ENCODE data around the gene SCRN2. TPM values are rescaled to one million over a fixed set of nuclear protein-coding genes. Genes with fewer than 3 reads are reported as not detected.

SCRN2 gene
- total RNA-seq, 1 experiment from 2014 or later, result 47.9 TPM

DNA sequence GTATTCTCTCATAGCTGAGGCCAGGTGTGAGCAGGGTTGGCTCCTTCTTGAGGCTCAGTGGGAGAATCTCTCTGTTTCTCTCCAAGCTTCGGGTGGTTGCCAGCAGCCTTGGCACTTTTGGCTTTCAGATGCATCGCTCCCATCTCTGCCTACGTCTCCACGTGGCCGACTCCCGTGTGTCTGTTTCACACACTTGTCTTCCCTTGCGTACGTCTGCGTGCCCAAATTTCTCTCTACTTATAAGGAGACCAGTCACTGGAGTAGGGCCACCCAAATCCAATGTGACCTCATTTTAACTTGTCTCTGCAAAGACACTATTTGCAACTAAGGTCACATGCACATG lies 34.2 kb downstream of the SCRN2 start:
- no TSS peak for BruUV-seq (replicated peaks)
- TF ChIP-seq, protein P1, sequence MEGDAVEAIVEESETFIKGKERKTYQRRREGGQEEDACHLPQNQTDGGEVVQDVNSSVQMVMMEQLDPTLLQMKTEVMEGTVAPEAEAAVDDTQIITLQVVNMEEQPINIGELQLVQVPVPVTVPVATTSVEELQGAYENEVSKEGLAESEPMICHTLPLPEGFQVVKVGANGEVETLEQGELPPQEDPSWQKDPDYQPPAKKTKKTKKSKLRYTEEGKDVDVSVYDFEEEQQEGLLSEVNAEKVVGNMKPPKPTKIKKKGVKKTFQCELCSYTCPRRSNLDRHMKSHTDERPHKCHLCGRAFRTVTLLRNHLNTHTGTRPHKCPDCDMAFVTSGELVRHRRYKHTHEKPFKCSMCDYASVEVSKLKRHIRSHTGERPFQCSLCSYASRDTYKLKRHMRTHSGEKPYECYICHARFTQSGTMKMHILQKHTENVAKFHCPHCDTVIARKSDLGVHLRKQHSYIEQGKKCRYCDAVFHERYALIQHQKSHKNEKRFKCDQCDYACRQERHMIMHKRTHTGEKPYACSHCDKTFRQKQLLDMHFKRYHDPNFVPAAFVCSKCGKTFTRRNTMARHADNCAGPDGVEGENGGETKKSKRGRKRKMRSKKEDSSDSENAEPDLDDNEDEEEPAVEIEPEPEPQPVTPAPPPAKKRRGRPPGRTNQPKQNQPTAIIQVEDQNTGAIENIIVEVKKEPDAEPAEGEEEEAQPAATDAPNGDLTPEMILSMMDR (conservative IDR thresholded peaks at IDR 0.05; ENCODE audit: low read depth, low read length), result no peak
- TF ChIP-seq EZH2 (IDR thresholded peaks at IDR 0.05; ENCODE audit: low read length, unreplicated experiment), result no peak
- TF ChIP-seq EZH2phosphoT487 (IDR thresholded peaks at IDR 0.05; ENCODE audit: borderline replicate concordance, low read length), result no peak
- Histone ChIP-seq H3K4me3 (ENCODE audit: low read length) (no peak overlapping the region), H3K9me2 (replicated peaks; ENCODE audit: low read length) (no peaks in the 10 kb centered on the region), H3K79me2 (ENCODE audit: low read length) (no peaks in the 10 kb centered on the region), H4K20me1 (ENCODE audit: low read length) (peaks cover 20% of the 10 kb centered on the region), H3K27me3 (ENCODE audit: low read length) (no peaks in the 10 kb centered on the region), H3K27ac (ENCODE audit: low read length) (no peak overlapping the region), H3F3A (ENCODE audit: low read length, unreplicated experiment) (no peaks in the 10 kb centered on the region), H2AFZ (ENCODE audit: low read length) (no peak overlapping the region), H3K9ac (ENCODE audit: low read length) (no peak overlapping the region), H3K4me2 (ENCODE audit: low read length) (no peak overlapping the region), H3K9me3 (ENCODE audit: low read length) (no peaks in the 10 kb centered on the region), H3K4me1 (ENCODE audit: insufficient read depth, low read length) (peaks cover 23% of the 10 kb centered on the region), H3K36me3 (ENCODE audit: low read depth, low read length) (peaks cover 37% of the 10 kb centered on the region)
- ChIA-PET CTCF (no interaction called here), POLR2A (ENCODE audit: unreplicated experiment) (no interaction called here)
- intact Hi-C loops (cut with micrococcal nuclease), result no loop called here
- ATAC-seq, result no peak
- DNase-seq, result no peak

DNA sequence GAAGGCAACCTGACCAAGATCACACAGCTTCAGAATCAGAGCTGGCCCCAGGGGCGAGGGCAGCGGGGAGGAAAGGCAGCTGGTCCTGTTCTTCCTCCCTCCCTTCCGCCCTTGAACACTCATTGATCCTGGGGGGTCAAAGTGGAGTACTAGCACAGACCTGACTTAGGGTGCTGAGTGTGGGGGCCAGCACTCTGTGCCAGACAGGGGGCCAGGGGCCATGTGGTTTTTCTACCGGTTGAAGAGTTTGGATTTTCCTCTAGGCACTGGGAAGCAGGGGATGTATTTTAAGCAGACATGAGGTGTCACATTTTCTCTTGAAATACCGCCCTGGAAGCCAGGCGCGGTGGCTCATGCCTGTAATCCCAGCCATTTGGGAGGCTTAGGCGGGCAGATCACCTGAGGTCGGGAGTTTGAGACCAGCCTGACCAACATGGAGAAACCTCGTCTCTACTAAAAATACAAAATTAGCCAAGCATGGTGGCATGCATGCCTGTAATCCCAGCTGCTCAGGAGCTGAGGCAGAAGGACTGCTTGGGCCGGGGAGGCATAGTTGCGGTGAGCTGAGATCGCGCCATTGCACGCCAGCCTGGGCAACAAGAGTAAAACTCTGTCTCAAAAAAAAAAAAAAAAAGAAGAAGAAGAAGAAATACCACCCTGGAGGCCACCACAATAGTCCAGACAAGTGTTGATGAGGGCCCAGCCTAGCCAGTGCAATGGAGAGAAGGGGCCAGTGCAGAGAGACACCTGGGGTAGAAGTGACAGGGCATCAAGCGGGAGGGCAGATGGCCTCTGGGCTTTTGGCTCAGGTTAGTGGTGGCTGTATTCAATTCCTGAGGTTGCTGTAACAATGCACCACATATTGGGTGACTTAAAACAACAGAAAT lies 34.8 kb downstream of the SCRN2 start:
- peaks cover 32% of the 10 kb centered on the region for H3K36me3 ChIP-seq (ENCODE audit: low read depth, low read length)
- no peak for DNase-seq
- ATAC-seq, result no peak
- peaks cover 16% of the 10 kb centered on the region for H4K20me1 ChIP-seq (ENCODE audit: low read length)
- H3K9ac ChIP-seq (ENCODE audit: low read length), result no peak overlapping the region
- no peaks in the 10 kb centered on the region for H3K27me3 ChIP-seq (ENCODE audit: low read length)
- H3K9me3 ChIP-seq (ENCODE audit: low read length), result no peaks in the 10 kb centered on the region
- ChIA-PET CTCF (no interaction called here), POLR2A (ENCODE audit: unreplicated experiment) (no interaction called here)
- H3K9me2 ChIP-seq (replicated peaks; ENCODE audit: low read length), result no peaks in the 10 kb centered on the region
- H3F3A ChIP-seq (ENCODE audit: low read length, unreplicated experiment), result no peaks in the 10 kb centered on the region
- no peaks in the 10 kb centered on the region for H3K79me2 ChIP-seq (ENCODE audit: low read length)
- H2AFZ ChIP-seq (ENCODE audit: low read length), result no peak overlapping the region
- intact Hi-C loops (cut with micrococcal nuclease), result no loop called here
- H3K4me1 ChIP-seq (ENCODE audit: insufficient read depth, low read length), result peaks cover 18% of the 10 kb centered on the region
- no TSS peak for BruUV-seq (replicated peaks)
- H3K4me3 ChIP-seq (ENCODE audit: low read length), result no peak overlapping the region
- TF ChIP-seq EZH2phosphoT487 (IDR thresholded peaks at IDR 0.05; ENCODE audit: borderline replicate concordance, low read length) (no peak), EZH2 (IDR thresholded peaks at IDR 0.05; ENCODE audit: low read length, unreplicated experiment) (no peak)
- no peak overlapping the region for H3K4me2 ChIP-seq (ENCODE audit: low read length)
- no peak overlapping the region for H3K27ac ChIP-seq (ENCODE audit: low read length)

DNA sequence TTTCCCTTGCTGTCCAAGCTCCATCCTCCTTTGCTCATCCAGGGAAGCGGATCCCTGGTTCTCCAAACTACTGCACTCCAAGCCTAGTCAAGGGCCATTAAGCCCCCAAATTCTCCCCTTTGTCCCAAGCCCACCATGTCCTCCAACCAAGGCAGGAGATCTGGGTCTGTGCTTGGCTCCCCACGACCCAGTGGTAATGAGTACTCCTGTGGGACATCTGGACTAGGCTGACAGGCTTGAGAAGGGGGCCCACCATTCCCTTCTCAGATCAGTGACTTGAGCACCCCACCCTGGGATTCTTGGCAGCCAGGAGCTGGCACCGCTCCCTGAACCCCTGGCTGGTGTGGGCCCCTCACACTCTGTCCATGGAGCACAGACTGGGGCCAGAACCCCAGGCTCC lies 36.6 kb downstream of the SCRN2 start:
- H3K79me2 ChIP-seq (ENCODE audit: low read length), result no peaks in the 10 kb centered on the region
- H3K4me2 ChIP-seq (ENCODE audit: low read length), result no peak overlapping the region
- no peak overlapping the region for H3K4me3 ChIP-seq (ENCODE audit: low read length)
- H3K9me3 ChIP-seq (ENCODE audit: low read length), result no peaks in the 10 kb centered on the region
- no peak overlapping the region for H2AFZ ChIP-seq (ENCODE audit: low read length)
- TF ChIP-seq EZH2phosphoT487 (IDR thresholded peaks at IDR 0.05; ENCODE audit: borderline replicate concordance, low read length) (no peak), EZH2 (IDR thresholded peaks at IDR 0.05; ENCODE audit: low read length, unreplicated experiment) (no peak)
- TF ChIP-seq, protein P1 (conservative IDR thresholded peaks at IDR 0.05; ENCODE audit: low read depth, low read length), result no peak
- H3K27ac ChIP-seq (ENCODE audit: low read length), result no peak overlapping the region
- no peaks in the 10 kb centered on the region for H3F3A ChIP-seq (ENCODE audit: low read length, unreplicated experiment)
- H3K36me3 ChIP-seq (ENCODE audit: low read depth, low read length), result peaks cover 27% of the 10 kb centered on the region
- intact Hi-C loops (cut with micrococcal nuclease), result no loop called here
- no peak overlapping the region for H3K9ac ChIP-seq (ENCODE audit: low read length)
- H3K27me3 ChIP-seq (ENCODE audit: low read length), result no peaks in the 10 kb centered on the region
- DNase-seq (no peak), ATAC-seq (no peak)
- ChIA-PET POLR2A (ENCODE audit: unreplicated experiment) (no interaction called here), CTCF (no interaction called here)
- no peaks in the 10 kb centered on the region for H3K9me2 ChIP-seq (replicated peaks; ENCODE audit: low read length)
- no peaks in the 10 kb centered on the region for H3K4me1 ChIP-seq (ENCODE audit: insufficient read depth, low read length)
- BruUV-seq (replicated peaks), result no TSS peak
- H4K20me1 ChIP-seq (ENCODE audit: low read length), result peaks cover 3% of the 10 kb centered on the region

Data from PC-3 (cell line).